Measurements from ENCODE around the gene CDC42BPG.
"Not testable (repeated sequence)": the region's sequence is repeated elsewhere in the genome, so short reads cannot be mapped to it uniquely, and the experiment has no call there.

The CDC42BPG gene

GRCh38 chr11:64850979-64851567, 6.6 kb upstream of the CDC42BPG start:
- DNase-seq (ENCODE audit: low read depth) = no peak

- DNase-seq (ENCODE audit: low read depth) = no peak
Measured at GRCh38 chr11:64849598-64850356, 5.3 kb upstream of the CDC42BPG start.

- DNase-seq (ENCODE audit: low read depth) = no peak
Measured at GRCh38 chr11:64848826-64849597, 4.6 kb upstream of the CDC42BPG start.

DNA sequence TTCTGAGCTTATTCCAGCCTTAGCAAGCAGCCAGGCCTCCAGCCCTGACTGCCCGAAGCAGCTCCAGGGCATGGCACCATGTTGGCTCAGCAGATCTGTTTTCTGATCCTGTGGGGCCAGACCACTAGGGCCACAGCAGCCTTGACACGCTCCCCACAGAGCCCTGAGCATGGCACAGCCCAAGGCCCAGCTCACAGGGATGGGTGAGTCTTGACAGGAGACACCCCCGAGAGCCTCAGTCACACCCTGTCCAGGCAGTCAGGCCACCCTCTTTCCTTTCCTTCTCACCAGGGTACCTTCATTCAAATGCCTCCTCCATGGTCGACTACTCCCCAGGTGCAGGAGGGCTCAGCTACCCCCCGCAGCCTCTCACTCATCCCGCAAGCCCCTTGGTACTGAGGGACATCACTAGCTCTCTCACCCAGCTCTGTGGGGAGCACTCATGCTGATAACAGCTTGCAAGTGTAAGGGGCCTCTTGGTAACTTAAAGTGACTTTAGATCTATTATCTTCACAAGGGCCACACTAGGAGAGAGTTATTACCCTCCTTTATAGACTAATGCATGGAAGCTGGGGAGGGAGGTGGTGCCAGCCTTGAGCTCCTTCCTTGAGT, 3.9 kb upstream of the CDC42BPG start:
- DNase-seq (ENCODE audit: low read depth) = no peak

DNA sequence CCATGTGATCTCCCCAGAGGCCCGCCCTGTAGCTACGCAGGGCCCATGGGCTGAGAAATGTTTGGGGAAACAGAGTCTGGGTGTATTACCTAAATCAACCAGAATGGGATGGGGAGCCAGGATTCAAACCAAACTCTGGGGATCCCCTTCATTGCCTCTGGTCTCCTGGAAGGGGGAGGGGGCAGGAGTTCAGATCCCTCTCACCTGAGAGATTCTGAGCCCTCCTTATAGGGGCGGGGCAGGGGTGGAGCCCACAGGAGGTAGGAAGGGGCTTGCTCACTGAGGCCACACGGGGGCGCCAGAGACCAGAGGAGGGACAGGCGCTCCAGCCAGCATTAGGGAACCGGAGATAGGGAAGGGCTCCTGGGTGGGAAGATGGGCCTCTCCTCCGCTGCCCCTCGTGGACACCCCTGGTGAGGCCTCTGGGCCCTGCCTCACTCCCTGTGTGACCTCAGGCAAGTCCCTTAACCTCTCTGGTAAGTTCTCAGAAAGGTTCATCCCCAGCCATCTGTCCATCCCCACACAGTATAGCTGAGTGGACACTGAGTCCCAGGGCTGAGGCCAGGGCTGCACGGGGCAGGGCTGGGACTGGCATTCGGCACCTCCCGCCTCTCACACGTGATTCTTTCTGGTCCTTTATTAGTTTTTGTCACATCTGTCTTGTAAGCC, 2.7 kb upstream of the CDC42BPG start:
- DNase-seq (ENCODE audit: low read depth) = peak; percentile 76

DNA sequence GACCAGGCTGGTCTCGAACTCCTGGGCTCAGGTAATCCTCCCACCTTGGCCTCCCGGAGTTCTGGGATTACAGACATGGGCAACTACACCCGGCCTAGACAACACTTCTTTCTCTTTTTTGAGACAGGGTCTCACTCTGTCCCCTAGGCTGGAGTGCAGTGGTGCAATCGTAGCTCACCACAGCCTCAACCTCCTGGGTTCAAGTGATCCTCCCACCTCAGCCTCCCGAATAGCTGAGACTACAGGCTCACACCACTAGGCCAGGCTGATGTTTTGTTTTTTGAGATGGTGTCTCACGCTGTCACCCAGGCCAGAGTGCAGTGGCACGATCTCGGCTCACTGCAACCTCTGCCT, 1.3 kb upstream of the CDC42BPG start:
- not testable (repeated sequence) for DNase-seq (ENCODE audit: low read depth)

DNA sequence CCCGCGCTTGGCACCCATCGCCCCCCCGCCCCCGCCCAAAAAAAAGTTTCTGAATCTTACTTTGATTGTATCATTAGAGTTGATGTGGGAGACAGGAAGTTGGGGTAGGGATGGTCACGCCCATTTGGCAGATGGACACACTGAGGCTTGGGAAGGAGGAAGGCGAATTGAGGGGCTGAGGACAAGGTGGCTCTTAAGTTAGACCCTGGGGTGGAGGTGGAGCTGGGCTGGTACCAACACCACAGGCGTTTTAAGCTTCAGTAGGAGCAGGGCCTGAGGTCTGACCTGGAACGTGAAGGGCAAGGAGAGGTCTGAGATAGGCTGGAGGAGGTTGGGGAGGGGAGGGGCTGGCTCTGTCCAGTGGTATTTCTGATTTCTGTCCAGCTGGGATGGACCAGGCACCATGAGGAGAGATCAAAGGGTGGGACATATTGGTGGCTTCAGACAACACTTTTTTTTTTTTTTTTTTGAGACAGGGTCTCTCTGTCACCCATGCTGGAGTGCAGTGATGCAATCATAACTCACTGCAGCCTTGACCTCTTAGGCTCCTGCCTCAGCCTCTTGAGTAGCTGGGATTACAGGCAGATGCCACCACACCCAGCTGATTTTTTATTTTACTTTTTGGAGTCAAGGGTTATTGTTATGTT, 799 bp upstream of the CDC42BPG start:
- no peak for DNase-seq (ENCODE audit: low read depth)

GRCh38 chr11:64843686-64844329, 645 bp downstream of the CDC42BPG start:
- no peak for DNase-seq (ENCODE audit: low read depth)

- no peak for DNase-seq (ENCODE audit: low read depth)
Measured at GRCh38 chr11:64842851-64843685, 1.4 kb downstream of the CDC42BPG start.

DNA sequence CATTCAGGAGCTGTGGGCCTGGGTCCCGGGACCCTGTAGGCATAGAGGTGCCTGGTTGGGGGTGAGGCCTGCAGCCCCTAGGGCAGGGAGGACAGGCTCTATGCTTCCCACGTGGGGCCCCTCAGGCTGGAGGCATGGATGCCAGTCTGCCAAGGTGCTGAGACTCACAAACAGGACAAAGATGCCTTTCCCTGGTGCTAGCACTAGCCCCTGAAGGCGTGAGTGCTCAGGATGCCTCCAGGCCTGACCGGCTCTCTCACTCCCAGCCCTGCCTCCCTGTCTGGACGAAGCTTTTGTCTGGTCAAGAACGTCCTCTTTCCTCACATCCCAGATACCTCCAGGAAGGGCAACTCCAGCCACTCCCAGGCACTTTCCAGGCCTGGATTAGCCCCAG, 2.1 kb downstream of the CDC42BPG start:
- no peak for DNase-seq (ENCODE audit: low read depth)

- DNase-seq (ENCODE audit: low read depth) = no peak
Measured at GRCh38 chr11:64841592-64842365, 2.7 kb downstream of the CDC42BPG start.

GRCh38 chr11:64839887-64840782, 4.3 kb downstream of the CDC42BPG start:
- DNase-seq (ENCODE audit: low read depth) = no peak

DNA sequence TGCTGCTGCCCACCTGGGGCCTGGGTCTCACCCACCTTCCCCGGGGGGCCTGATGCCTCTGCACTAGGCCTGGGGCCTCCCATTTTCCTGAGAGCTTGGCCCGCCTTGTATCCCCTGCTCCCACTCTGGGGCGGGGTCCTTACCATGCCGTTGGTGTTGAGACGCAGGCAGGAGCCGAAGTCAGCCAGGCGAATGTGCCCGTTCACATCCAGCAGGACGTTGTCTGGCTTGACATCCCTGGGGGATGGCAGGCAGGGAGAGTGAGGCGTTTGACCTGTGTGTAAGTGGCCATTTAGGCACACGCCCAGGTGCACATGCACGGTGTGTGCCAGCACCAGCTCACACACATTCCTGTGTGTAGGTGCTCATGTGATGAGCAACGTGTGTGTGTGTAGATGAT, 5.1 kb downstream of the CDC42BPG start:
- DNase-seq (ENCODE audit: low read depth) = no peak

DNA sequence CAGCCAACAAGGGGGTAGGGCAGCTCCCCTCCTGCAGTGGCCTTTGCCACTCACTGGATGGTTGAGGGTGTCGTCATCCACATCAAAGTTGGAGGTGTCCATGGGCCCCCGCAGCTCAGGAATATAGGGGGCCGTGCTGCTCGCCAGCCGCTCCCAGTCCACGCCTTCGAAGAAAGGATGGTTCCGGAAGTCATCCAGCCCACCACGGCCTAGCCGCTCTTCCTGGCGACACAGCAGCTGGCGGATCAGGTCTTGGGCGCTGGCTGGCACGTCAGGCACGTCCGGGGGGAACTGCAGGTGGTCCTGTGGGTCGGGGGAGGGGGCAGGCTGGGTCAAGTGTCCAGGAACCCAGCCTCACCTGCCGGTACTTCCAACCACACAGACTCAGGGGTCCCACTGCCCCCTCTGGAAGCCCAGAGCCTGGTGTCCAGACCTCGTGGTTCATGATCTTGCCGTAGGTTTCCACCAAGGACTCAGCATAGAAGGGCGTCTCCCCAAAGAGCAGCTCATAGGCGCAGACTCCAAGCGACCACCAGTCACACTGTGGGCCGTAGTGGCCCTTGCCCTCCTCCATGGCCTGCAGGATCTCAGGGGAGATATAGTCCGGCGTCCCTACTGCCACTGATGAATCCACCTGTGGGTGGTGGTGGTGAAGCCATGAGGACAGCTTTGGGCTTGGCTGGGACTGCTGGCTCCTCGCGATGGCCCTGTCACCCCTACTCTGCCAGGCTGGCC, 5.7 kb downstream of the CDC42BPG start:
- DNase-seq (ENCODE audit: low read depth) = no peak

DNA sequence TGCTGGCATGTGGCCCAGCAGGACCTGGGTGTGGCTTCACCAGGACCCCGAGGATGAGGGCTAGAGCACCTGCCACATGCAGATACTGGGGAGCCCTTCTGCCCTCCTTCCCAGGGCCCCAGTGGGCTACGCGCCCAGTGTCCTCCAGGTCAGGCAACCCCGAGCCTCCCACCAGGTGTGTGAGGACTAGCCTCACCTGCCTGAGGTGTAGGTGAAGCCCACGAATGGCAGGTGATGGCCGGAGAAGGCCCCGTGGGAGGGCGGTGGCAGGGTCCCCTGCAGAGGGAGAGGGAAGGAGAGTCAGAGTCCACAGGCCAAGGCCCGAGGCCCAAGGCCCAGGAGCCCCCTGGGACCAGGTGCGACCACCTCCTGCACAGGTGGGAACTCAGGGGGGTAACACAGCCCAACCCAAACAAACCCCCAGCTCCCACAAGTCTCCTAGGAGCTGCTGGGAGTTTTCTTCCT, 6.5 kb downstream of the CDC42BPG start:
- DNase-seq (ENCODE audit: low read depth) = no peak

DNA sequence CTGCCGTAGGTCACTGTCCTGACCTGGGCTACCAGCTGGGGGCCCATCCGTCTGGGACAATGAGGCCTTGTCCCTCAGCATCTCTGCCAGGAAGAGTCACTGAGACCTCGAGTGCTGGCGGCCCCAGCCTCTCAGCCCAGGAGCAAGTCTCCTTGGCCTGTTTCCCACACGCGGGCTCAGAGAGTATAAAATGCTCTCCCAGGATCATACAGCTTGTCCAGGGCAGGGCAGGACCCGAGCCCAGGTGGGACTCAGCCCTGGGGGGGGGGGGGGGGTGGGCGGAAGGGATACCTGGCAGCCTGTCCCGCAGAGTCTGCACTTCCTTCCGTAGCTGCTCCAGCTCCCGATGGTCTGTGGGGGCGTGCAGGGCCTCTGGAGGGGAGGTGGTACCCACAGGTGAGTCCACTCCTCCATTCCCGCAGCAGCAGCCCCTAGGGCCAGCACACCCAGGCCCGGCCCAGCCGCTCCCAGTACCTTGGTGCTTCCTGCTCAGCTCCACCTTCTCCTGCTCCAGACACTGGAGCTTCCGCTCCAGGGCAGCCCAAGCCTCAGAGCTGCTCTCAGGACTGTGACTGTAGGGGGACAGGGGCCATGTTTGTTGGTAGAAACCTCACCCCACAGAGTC, 7.9 kb downstream of the CDC42BPG start:
- DNase-seq (ENCODE audit: low read depth) = no peak
